Smooth muscle cell (in vitro differentiated cells): ENCODE measurements around the gene BRINP3. TPM values are rescaled to one million over a fixed set of nuclear protein-coding genes. Genes with fewer than 3 reads are reported as not detected.

Experiments
- DNase-seq: peaks from one replicate; lab custom pipeline; 2025; ENCODE audit not compliant: unreplicated experiment; lab: John Stamatoyannopoulos, UW
- H2AFZ ChIP-seq: fragments of 200-600 bp; sonication (generic); 2 replicates; pipeline ENCODE4 v1.6.0; 2016; ENCODE audit warnings: antibody characterized with exemption, low read depth, mild to moderate bottlenecking
- H3F3A ChIP-seq: fragments of 200-600 bp; sonication (generic); 2 replicates; pipeline ENCODE4 v1.6.0; 2017; ENCODE audit warnings: antibody characterized with exemption, low read depth
- H3K27ac ChIP-seq: fragments of 200-600 bp; sonication (generic); 2 replicates; pipeline ENCODE4 v1.5.1; 2016; ENCODE audit warnings: low read depth, mild to moderate bottlenecking
- H3K27me3 ChIP-seq: fragments of 200-600 bp; sonication (generic); 2 replicates; pipeline ENCODE4 v1.6.1; 2016; ENCODE audit warnings: low read depth, mild to moderate bottlenecking
- H3K36me3 ChIP-seq: fragments of 200-600 bp; sonication (generic); 2 replicates; pipeline ENCODE4 v1.5.1; 2016; ENCODE audit warnings: low read depth
- H3K4me1 ChIP-seq: fragments of 200-600 bp; sonication (generic); 2 replicates; pipeline ENCODE4 v1.5.1; 2016; ENCODE audit warnings: low read depth
- H3K4me2 ChIP-seq: fragments of 200-600 bp; sonication (generic); 2 replicates; pipeline ENCODE4 v1.6.0; 2016; ENCODE audit warnings: mild to moderate bottlenecking
- H3K4me3 ChIP-seq: fragments of 200-600 bp; sonication (generic); 2 replicates; pipeline ENCODE4 v1.5.1; 2016; ENCODE audit warnings: mild to moderate bottlenecking
- H3K79me2 ChIP-seq: fragments of 200-600 bp; sonication (generic); 2 replicates; pipeline ENCODE4 v1.6.0; 2016; ENCODE audit warnings: low read depth, mild to moderate bottlenecking
- H3K9ac ChIP-seq: fragments of 200-600 bp; sonication (generic); 2 replicates; pipeline ENCODE4 v1.6.0; 2016; ENCODE audit warnings: low read depth
- H3K9me3 ChIP-seq: fragments of 200-600 bp; sonication (generic); replicated peaks from 2 replicates; pipeline ENCODE4 v1.5.1; 2016; ENCODE audit warnings: low read depth
- H4K20me1 ChIP-seq: fragments of 200-600 bp; sonication (generic); 2 replicates; pipeline ENCODE4 v1.6.0; 2016; ENCODE audit warnings: low read depth
- WGBS: methylation state at CpG from one replicate; pipeline ENCODE4 v1.1.7; 2016; ENCODE audit warnings: low lambda C conversion rate; 5-methylcytosine and 5-hydroxymethylcytosine counted together
- polyA plus RNA-seq: library from polyadenylated mRNA; unstranded; fragments of >200 nt; fragmentation: Nextera tagmentation; extraction: Ambion mirVana; gene quantifications from 2 replicates; pipeline ENCODE4 v1.2.1, GENCODE V29; 2016
- total RNA-seq: library from RNA; depleted of rRNA; stranded (reverse); fragments of >200 nt; gene quantifications from 2 replicates; pipeline ENCODE4 v1.2.3, GENCODE V29; 2014
- TF ChIP-seq, protein P1 (sequence below): fragments of 200-600 bp; sonication (generic); IDR thresholded peaks from 2 replicates; pipeline ENCODE4 v1.5.1; 2017; ENCODE audit warnings: borderline replicate concordance, mild to moderate bottlenecking, antibody characterized with exemption; ENCODE audit not compliant: insufficient read depth, poor library complexity, severe bottlenecking

The BRINP3 gene
- total and polyA plus RNA-seq, 2 experiments from 2014 or later: not detected

DNA sequence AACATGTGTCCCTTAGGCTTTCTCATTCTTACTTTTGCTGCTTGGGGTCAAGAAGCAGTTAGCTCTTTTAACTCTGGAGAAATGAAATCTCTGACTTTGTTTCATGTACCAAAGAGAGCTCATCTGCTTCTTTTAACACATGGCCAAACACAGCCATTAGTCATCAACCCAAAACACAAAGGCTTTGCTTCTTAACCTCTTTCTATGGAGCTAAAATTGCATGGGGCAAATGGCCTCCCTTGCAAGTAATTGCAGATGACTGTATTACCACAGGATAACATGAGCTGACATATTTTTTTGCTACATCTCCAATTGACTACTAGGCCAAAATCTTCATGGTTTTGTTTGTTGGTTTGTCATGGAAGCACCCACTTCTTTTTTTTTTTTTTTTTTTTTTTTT, 300.9 kb downstream of the BRINP3 start:
- no peaks in the 10 kb centered on the region for H3K79me2 ChIP-seq
- H3K4me3 ChIP-seq: no peak overlapping the region
- H3K36me3 ChIP-seq: no peaks in the 10 kb centered on the region
- H2AFZ ChIP-seq: no peak overlapping the region
- H3F3A ChIP-seq: no peaks in the 10 kb centered on the region
- H3K27ac ChIP-seq: no peak overlapping the region
- no peak overlapping the region for H3K4me2 ChIP-seq
- H3K9ac ChIP-seq: no peak overlapping the region
- H3K27me3 ChIP-seq: no peaks in the 10 kb centered on the region
- no peaks in the 10 kb centered on the region for H4K20me1 ChIP-seq
- DNase-seq: no peak
- H3K9me3 ChIP-seq: no peaks in the 10 kb centered on the region
- H3K4me1 ChIP-seq: no peaks in the 10 kb centered on the region
- TF ChIP-seq, protein P1, sequence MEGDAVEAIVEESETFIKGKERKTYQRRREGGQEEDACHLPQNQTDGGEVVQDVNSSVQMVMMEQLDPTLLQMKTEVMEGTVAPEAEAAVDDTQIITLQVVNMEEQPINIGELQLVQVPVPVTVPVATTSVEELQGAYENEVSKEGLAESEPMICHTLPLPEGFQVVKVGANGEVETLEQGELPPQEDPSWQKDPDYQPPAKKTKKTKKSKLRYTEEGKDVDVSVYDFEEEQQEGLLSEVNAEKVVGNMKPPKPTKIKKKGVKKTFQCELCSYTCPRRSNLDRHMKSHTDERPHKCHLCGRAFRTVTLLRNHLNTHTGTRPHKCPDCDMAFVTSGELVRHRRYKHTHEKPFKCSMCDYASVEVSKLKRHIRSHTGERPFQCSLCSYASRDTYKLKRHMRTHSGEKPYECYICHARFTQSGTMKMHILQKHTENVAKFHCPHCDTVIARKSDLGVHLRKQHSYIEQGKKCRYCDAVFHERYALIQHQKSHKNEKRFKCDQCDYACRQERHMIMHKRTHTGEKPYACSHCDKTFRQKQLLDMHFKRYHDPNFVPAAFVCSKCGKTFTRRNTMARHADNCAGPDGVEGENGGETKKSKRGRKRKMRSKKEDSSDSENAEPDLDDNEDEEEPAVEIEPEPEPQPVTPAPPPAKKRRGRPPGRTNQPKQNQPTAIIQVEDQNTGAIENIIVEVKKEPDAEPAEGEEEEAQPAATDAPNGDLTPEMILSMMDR: no peak

DNA sequence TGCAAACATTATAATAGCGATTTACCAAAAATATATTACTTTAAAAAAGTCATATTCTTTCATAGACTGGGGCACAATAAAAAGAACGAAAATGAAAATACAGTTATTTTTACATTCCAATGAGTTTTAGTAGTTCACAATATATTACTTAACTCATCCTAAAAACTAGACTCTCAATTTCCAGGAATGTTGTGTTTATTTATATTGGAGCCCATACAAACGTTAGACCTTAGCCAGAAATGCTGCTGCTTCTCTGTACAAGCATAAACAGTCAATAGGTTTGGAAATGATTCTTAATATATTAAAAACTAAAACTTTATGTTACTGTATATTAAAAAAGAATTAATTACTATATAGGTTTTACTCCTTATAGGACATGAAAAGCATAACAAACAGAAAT, 302.3 kb downstream of the BRINP3 start:
- H3F3A ChIP-seq: no peaks in the 10 kb centered on the region
- WGBS: 72% methylated on average over 3 of the region's 3 CpGs
- H3K4me2 ChIP-seq: no peak overlapping the region

DNA sequence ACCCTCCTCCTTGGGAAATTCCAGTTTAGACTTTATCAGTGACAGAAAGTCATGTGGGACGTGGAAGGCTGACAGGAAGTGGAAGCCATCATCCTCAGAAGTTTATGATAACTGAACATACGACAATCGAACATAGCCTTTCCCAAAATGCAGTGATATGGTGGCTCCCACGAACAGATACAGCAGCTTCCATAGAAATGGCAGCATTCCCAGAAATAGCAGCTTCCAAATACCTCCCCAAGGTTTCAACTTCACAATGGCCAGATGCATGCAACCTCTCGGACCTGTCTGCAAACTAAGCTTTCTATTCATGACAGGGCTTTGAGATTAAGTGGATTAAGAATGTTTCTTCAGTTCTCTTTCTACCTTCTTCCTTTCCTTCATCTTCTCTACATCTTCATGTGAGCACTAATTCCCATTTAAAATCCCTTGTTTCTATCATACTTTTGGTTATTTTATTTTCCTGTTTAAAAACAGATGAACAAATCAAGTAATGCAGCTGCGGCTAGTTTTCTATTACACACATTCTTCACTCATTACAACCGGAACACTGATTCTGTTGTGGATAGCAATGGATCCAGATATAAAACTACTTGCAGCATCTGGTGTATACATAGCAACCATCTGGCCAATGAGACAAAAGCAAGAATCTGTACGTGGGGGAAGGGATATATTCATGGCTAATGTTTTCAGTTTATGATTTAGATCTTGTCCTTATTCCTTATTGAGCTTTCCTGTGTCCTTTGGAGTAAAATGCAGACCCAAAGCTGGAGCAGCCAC, 304.8 kb downstream of the BRINP3 start:
- no peak overlapping the region for H3K4me2 ChIP-seq
- no peaks in the 10 kb centered on the region for H3K9me3 ChIP-seq
- H3K4me3 ChIP-seq: no peak overlapping the region
- H2AFZ ChIP-seq: no peak overlapping the region
- H3K4me1 ChIP-seq: peaks cover 7% of the 10 kb centered on the region
- TF ChIP-seq, protein P1: no peak
- no peak overlapping the region for H3K27ac ChIP-seq
- H4K20me1 ChIP-seq: no peaks in the 10 kb centered on the region
- no peaks in the 10 kb centered on the region for H3K27me3 ChIP-seq
- peaks cover 4% of the 10 kb centered on the region for H3F3A ChIP-seq
- no peak overlapping the region for H3K9ac ChIP-seq
- no peaks in the 10 kb centered on the region for H3K79me2 ChIP-seq
- H3K36me3 ChIP-seq: no peaks in the 10 kb centered on the region
- DNase-seq: no peak
- 80% methylated on average over 8 of the region's 8 CpGs for WGBS

More for the DNA sequence above, 302.3 kb downstream of the BRINP3 start:
- no peak for DNase-seq
- no peaks in the 10 kb centered on the region for H3K27me3 ChIP-seq
- TF ChIP-seq, protein P1: no peak
- no peaks in the 10 kb centered on the region for H3K79me2 ChIP-seq
- H4K20me1 ChIP-seq: no peaks in the 10 kb centered on the region
- H3K36me3 ChIP-seq: no peaks in the 10 kb centered on the region
- no peaks in the 10 kb centered on the region for H3K9me3 ChIP-seq
- H3K27ac ChIP-seq: no peak overlapping the region
- no peak overlapping the region for H2AFZ ChIP-seq
- H3K4me3 ChIP-seq: no peak overlapping the region
- H3K4me1 ChIP-seq: no peaks in the 10 kb centered on the region
- no peak overlapping the region for H3K9ac ChIP-seq

DNA sequence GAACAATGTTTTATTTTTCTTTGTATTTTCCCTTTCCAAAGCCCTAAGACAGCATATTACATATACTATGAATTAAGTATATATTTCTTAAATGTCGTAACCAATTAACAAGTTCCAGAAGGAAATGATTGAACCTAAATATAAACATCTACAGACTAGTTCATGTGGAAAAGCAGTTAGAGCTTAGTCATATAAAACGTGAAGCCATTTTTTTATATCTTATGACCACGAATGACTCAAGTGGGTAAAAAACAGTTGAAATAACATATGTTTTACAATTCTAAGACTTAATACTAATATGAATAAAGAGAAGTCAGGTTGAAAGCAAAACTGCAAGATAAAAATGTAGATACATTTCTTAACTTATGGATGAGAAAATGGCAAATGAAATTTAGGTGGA, 307.3 kb downstream of the BRINP3 start:
- H4K20me1 ChIP-seq: no peaks in the 10 kb centered on the region
- no peak overlapping the region for H3K4me3 ChIP-seq
- H3K4me1 ChIP-seq: peaks cover 7% of the 10 kb centered on the region
- H2AFZ ChIP-seq: no peak overlapping the region
- no peaks in the 10 kb centered on the region for H3K27me3 ChIP-seq
- H3K79me2 ChIP-seq: no peaks in the 10 kb centered on the region
- H3K9me3 ChIP-seq: no peaks in the 10 kb centered on the region
- no peak for DNase-seq
- H3K9ac ChIP-seq: no peak overlapping the region
- H3K4me2 ChIP-seq: peak overlapping the region; percentile 55
- peaks cover 4% of the 10 kb centered on the region for H3F3A ChIP-seq
- H3K27ac ChIP-seq: peak overlapping the region; percentile 20
- H3K36me3 ChIP-seq: no peaks in the 10 kb centered on the region
- 46% methylated on average over 3 of the region's 3 CpGs for WGBS
- TF ChIP-seq, protein P1: no peak
